HepG2 (cell line): ENCODE data around the gene LEMD2. TPM values are rescaled to one million over a fixed set of nuclear protein-coding genes. Genes with fewer than 3 reads are reported as not detected.
A peak's percentile ranks its signal among the peaks of the same experiment; 100 is the strongest.

Source experiments
- ATAC-seq: fragments of 200-7000 bp; cut with Tn5 transposase; 3 replicates; pipeline ENCODE4 v1.9.1; 2020; ENCODE audit warnings: mild to moderate bottlenecking, moderate library complexity
- BruUV-seq: library from RNA; stranded (reverse); fragments of 400-500 nt; replicated peaks from 2 replicates; lab custom pipeline; 2021; lab: Mats Ljungman, UMichigan
- CTCF ChIA-PET: fragments of 300-600 bp; formaldehyde crosslinking; extraction: SDS; loops from one replicate; lab custom pipeline; 2021; ENCODE audit warnings: low total read pairs, inconsistent platforms, low intra/inter-chr PET ratio; lab: Yijun Ruan, JAX
- POLR2A ChIA-PET: fragments of 350-600 bp; sonication (Branson Sonifier 250); formaldehyde crosslinking; loops from one replicate; lab custom pipeline; 2020; ENCODE audit warnings: antibody characterized with exemption, inconsistent platforms; lab: Yijun Ruan, JAX
- DNase-seq: peaks from one replicate; pipeline ENCODE4 v3.0.0-alpha.2; 2015; ENCODE audit warnings: low spot score
- FAIRE-seq: peaks from 3 replicates; lab custom pipeline; 2011; peaks lifted over from hg19 to GRCh38; lab: Jason Lieb, UNC
- H2AFZ ChIP-seq: one replicate; pipeline ENCODE4 v1.6.1; 2011; ENCODE audit warnings: low read length, inconsistent platforms
- H3K27ac ChIP-seq: fragments of 300-600 bp; 3 replicates; pipeline ENCODE4 v1.8.0; 2011; ENCODE audit warnings: mixed run types, mild to moderate bottlenecking, mixed read lengths, low read length, inconsistent platforms; ENCODE audit not compliant: insufficient read depth; ENCODE audit errors: extremely low read length
- H3K27me3 ChIP-seq, 2 experiments: fragments of 200-600 bp in 1 of 2; 2 replicates in 1 of 2; 3 replicates in 1 of 2; pipeline versions ENCODE4 v1.6.0 to v1.8.0; 2011; ENCODE audit warnings: low read length in 2 of 2, mild to moderate bottlenecking in 2 of 2, moderate library complexity in 2 of 2, inconsistent platforms in 1 of 2; ENCODE audit not compliant: insufficient read depth in 2 of 2, control insufficient read depth in 1 of 2
- H3K36me3 ChIP-seq, 2 experiments: fragments of 200-600 bp in 1 of 2; replicated peaks in 1 of 2; 2 replicates in 1 of 2; 3 replicates in 1 of 2; pipeline versions ENCODE4 v1.5.1 to v1.8.0; 2011; ENCODE audit warnings: low read length in 2 of 2, inconsistent platforms in 1 of 2; ENCODE audit not compliant: insufficient read depth in 2 of 2, control insufficient read depth in 1 of 2
- H3K4me1 ChIP-seq: 2 replicates; pipeline ENCODE4 v1.5.1; 2012; ENCODE audit warnings: low read length, inconsistent platforms; ENCODE audit not compliant: insufficient read depth
- H3K4me2 ChIP-seq: 2 replicates; pipeline ENCODE4 v1.6.0; 2011; ENCODE audit warnings: low read depth, low read length, inconsistent platforms
- H3K4me3 ChIP-seq, 3 experiments: fragments of 200-600 bp in 1 of 3; sonication (generic), shearing (Covaris generic) in 1 of 3; replicated peaks in 1 of 3; 2 replicates each; pipeline ENCODE4 v1.5.1; 2011 to 2016; ENCODE audit warnings: low read length in 3 of 3, inconsistent platforms in 2 of 3, low read depth in 2 of 3, mild to moderate bottlenecking in 2 of 3, control low read depth in 1 of 3, mixed read lengths in 1 of 3; ENCODE audit not compliant: insufficient read depth in 1 of 3
- H3K79me2 ChIP-seq: one replicate; pipeline ENCODE4 v1.6.1; 2011; ENCODE audit warnings: low read length, inconsistent platforms; ENCODE audit not compliant: insufficient read depth
- H3K9ac ChIP-seq: 2 replicates; pipeline ENCODE4 v1.6.0; 2011; ENCODE audit warnings: mild to moderate bottlenecking, low read depth, low read length, inconsistent platforms; ENCODE audit not compliant: insufficient read depth
- H3K9me3 ChIP-seq: 2 replicates; pipeline ENCODE4 v1.5.1; 2012; ENCODE audit warnings: mild to moderate bottlenecking, low read length
- H4K20me1 ChIP-seq: 2 replicates; pipeline ENCODE4 v1.6.0; 2011; ENCODE audit warnings: inconsistent platforms, mild to moderate bottlenecking, low read length, moderate library complexity; ENCODE audit not compliant: insufficient read depth
- BCL6 ChIP-seq: IDR thresholded peaks from 2 replicates; pipeline ENCODE4 v1.6.1; 2016; ENCODE audit warnings: missing genetic modification reagents, missing compliant biosample characterization
- CBX2 ChIP-seq, 2 experiments: fragments of 200-600 bp in 1 of 2; sonication (generic); formaldehyde crosslinking in 1 of 2; IDR thresholded peaks; 2 replicates each; pipeline versions ENCODE4 v1.7.0 to v1.8.1; 2018 to 2022; ENCODE audit warnings: low read depth in 2 of 2, low read length in 1 of 2, mild to moderate bottlenecking in 1 of 2, missing genetic modification reagents in 1 of 2
- DNMT3B ChIP-seq: conservative IDR thresholded peaks from 2 replicates; pipeline ENCODE4 v1.6.1; 2016; ENCODE audit warnings: missing biosample characterization, control low read depth
- ELF1 ChIP-seq: sonication (generic); formaldehyde crosslinking; IDR thresholded peaks from 2 replicates; pipeline ENCODE4 v1.4.0; 2020; ENCODE audit warnings: missing genetic modification reagents
- FOXA3 ChIP-seq: IDR thresholded peaks from 2 replicates; pipeline ENCODE4 v1.6.1; 2016; ENCODE audit warnings: missing genetic modification reagents, missing compliant biosample characterization
- HOXD1 ChIP-seq: sonication (generic); formaldehyde crosslinking; IDR thresholded peaks from 2 replicates; pipeline ENCODE4 v1.5.0; 2020; ENCODE audit warnings: missing genetic modification reagents
- NKX3-1 ChIP-seq: sonication (generic); formaldehyde crosslinking; IDR thresholded peaks from 2 replicates; pipeline ENCODE4 v1.5.0; 2020; ENCODE audit warnings: missing genetic modification reagents
- SOX6 ChIP-seq, 2 experiments: fragments of 450-650 bp in 1 of 2; sonication (generic) in 1 of 2; formaldehyde crosslinking in 1 of 2; IDR thresholded peaks; 2 replicates each; pipeline versions ENCODE4 v1.4.0 to v1.6.1; 2017 to 2020; ENCODE audit warnings: antibody characterized with exemption in 1 of 2, mild to moderate bottlenecking in 1 of 2, missing genetic modification reagents in 1 of 2
- ZBTB34 ChIP-seq: sonication (generic); formaldehyde crosslinking; IDR thresholded peaks from 2 replicates; pipeline ENCODE4 v1.8.0; 2022; ENCODE audit warnings: mild to moderate bottlenecking, missing genetic modification reagents
- ZBTB43 ChIP-seq: sonication (generic); formaldehyde crosslinking; conservative IDR thresholded peaks from 2 replicates; pipeline ENCODE4 v1.4.0; 2020; ENCODE audit warnings: missing genetic modification reagents
- ZNF24 ChIP-seq: fragments of 450-650 bp; IDR thresholded peaks from 2 replicates; pipeline ENCODE4 v1.6.1; 2017; ENCODE audit warnings: antibody characterized with exemption, mild to moderate bottlenecking
- ZNF275 ChIP-seq: sonication (generic); formaldehyde crosslinking; IDR thresholded peaks from 2 replicates; pipeline ENCODE4 v1.8.0; 2022; ENCODE audit warnings: missing genetic modification reagents, mild to moderate bottlenecking, inconsistent platforms, borderline replicate concordance
- ZNF33A ChIP-seq: sonication (generic); formaldehyde crosslinking; IDR thresholded peaks from 2 replicates; pipeline ENCODE4 v1.5.1; 2020; ENCODE audit warnings: missing genetic modification reagents, mild to moderate bottlenecking, moderate library complexity, borderline replicate concordance
- WGBS: methylation state at CpG from one replicate; pipeline ENCODE4 v1.1.6; 2017; ENCODE audit warnings: low lambda C conversion rate; 5-methylcytosine and 5-hydroxymethylcytosine counted together
- in situ Hi-C: cut with HindIII; loops from 2 replicates; pipeline ENCODE4 v1.10.0; 2017; ENCODE audit warnings: low pct_unique_long_range_greater_than_20kb; ENCODE audit not compliant: extremely low pct_ligation_motif_present
- intact Hi-C: fragments of 100-400 bp; cut with micrococcal nuclease; formaldehyde crosslinking; loops from one replicate; pipeline ENCODE4 v1.10.0; 2022; ENCODE audit not compliant: unreplicated experiment
- polyA plus RNA-seq, 8 experiments: library from polyadenylated mRNA; depleted of rRNA in 3 of 8; stranded (reverse) in 7 of 8; unstranded in 1 of 8; fragments of >200 nt; fragmentation: Illumina TruSeq in 4 of 8; extraction: Trizol in 4 of 8; gene quantifications; 2 replicates each; pipeline versions ENCODE4 v1.2.1 to v1.2.3, GENCODE V29; 2011 to 2016; ENCODE audit warnings: low read depth in 4 of 8, missing spikeins in 1 of 8, mixed read lengths in 1 of 8; ENCODE audit not compliant: insufficient read depth in 1 of 8
- total RNA-seq, 5 experiments: library from RNA; depleted of rRNA; stranded (reverse); fragments of >200 nt; fragmentation: Illumina TruSeq; extraction: Trizol; gene quantifications; 2 replicates each; pipeline ENCODE4 v1.2.3, GENCODE V29; 2016; ENCODE audit warnings: low read depth in 1 of 5
- TF ChIP-seq, protein P1 (sequence below): sonication (generic); formaldehyde crosslinking; IDR thresholded peaks from 2 replicates; pipeline ENCODE4; 2020; ENCODE audit warnings: missing genetic modification reagents, mild to moderate bottlenecking, borderline replicate concordance

The LEMD2 gene
- total and polyA plus RNA-seq, 2 of the 13 experiments (the other 11 are each of a cell fraction or from before 2014, with no cell fraction given), result 45.2 to 62.9 TPM

GRCh38 chr6:33789550-33789895 is 593 bp upstream of the LEMD2 start (continued):
- TF ChIP-seq CBX2 (IDR thresholded peaks at IDR 0.05; ENCODE audit: low read depth, low read length) (no peak), CBX2 (CRISPR knock-in tag; IDR thresholded peaks at IDR 0.05; ENCODE audit: low read depth) (no peak), DNMT3B (CRISPR knock-in tag) (no peak)

DNA sequence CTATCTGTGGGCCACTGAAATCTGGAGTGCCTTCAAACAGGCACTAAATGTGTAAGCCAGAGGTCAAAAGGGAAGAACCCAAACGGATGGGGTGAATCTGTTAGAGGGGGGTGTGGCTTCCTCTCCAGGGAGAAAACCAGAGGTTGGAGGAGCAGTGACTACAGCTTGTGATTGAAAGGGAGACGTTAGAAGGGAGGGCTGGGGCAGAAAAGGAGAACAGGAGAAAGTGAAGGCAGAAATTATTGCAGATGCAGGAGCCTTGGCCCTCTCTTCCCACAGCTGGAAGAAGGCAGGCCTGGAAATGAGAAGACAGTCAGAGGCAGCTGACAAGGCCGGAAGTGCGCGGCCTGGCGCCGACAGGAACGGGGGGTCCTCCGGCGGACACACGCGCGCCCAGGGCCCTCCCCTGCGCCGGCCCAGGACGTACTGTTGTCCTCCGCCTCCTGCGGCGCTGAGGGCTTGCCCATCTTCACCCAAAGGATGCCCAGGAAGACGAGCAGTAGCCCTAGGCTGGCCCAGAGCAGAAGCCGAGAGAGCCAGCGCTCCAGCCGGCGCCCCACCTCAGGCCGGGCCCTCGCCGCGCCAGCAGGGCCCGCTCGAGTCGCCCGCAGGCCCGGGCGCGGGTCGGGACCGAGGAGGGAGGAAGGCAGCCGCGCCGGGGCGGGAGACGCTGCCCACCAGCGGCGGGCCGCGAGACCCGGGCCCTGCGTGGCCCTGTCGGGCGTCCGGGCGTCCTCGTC is 806 bp downstream of the LEMD2 start:
- Histone ChIP-seq H3K4me1 (peaks cover 36% of the 10 kb centered on the region), H3K4me3 (peak overlapping the region; percentile 66 to 87 (median 81)), H3K79me2 (peaks cover 24% of the 10 kb centered on the region), H3K36me3 (peaks cover 7 to 10% of the 10 kb centered on the region in 2 experiments), H3K9me3 (no peaks in the 10 kb centered on the region), H3K4me2 (peak overlapping the region; percentile 83), H2AFZ (no peak overlapping the region), H3K9ac (peak overlapping the region; percentile 90), H3K27ac (peak overlapping the region; percentile 72), H4K20me1 (peaks cover 9% of the 10 kb centered on the region; the same call in 1 of the 2 replicates), H3K27me3 (peaks cover 0 to 9% of the 10 kb centered on the region in 2 experiments; a peak in 2 of 5 replicates)
- FAIRE-seq, result peak; percentile 86
- intact Hi-C loops (no loop called here), in situ Hi-C loops (no loop called here)
- CTCF ChIA-PET, result no interaction called here
- POLR2A ChIA-PET, result interaction anchor here (0.5 to 2.1 kb wide), 10 partner anchors 9 to 206 kb away, joined by 3 to 13 read pairs (median 4); partner anchors contain the start of gene UQCC2
- peak; percentile 46 for DNase-seq
- ATAC-seq, result peak; percentile 81
- no TSS peak for BruUV-seq
- 2% methylated on average over 9 of the region's 53 CpGs for WGBS
- TF ChIP-seq, protein P1, sequence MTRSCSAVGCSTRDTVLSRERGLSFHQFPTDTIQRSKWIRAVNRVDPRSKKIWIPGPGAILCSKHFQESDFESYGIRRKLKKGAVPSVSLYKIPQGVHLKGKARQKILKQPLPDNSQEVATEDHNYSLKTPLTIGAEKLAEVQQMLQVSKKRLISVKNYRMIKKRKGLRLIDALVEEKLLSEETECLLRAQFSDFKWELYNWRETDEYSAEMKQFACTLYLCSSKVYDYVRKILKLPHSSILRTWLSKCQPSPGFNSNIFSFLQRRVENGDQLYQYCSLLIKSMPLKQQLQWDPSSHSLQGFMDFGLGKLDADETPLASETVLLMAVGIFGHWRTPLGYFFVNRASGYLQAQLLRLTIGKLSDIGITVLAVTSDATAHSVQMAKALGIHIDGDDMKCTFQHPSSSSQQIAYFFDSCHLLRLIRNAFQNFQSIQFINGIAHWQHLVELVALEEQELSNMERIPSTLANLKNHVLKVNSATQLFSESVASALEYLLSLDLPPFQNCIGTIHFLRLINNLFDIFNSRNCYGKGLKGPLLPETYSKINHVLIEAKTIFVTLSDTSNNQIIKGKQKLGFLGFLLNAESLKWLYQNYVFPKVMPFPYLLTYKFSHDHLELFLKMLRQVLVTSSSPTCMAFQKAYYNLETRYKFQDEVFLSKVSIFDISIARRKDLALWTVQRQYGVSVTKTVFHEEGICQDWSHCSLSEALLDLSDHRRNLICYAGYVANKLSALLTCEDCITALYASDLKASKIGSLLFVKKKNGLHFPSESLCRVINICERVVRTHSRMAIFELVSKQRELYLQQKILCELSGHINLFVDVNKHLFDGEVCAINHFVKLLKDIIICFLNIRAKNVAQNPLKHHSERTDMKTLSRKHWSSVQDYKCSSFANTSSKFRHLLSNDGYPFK (CRISPR knock-in tag), result peak; percentile 67; the same call in 1 of the 2 replicates
- TF ChIP-seq HOXD1 (CRISPR knock-in tag) (no peak), ELF1 (CRISPR knock-in tag) (peak; percentile 89), ZNF24 (no peak), NKX3-1 (CRISPR knock-in tag) (peak; percentile 33; the same call in 1 of the 2 replicates), ZBTB43 (CRISPR knock-in tag) (no peak; the same call in 1 of the 2 replicates), FOXA3 (peak; percentile 37; the same call in 1 of the 2 replicates), SOX6 (IDR thresholded peaks at IDR 0.05) (no peak), SOX6 (CRISPR knock-in tag; IDR thresholded peaks at IDR 0.05) (peak; percentile 44; the same call in 1 of the 2 replicates), BCL6 (CRISPR knock-in tag) (peak; percentile 36), ZBTB34 (CRISPR knock-in tag) (0 out of 2 replicates have a peak, but pooled peaks have one; percentile 33), ZNF33A (CRISPR knock-in tag) (no peak), ZNF275 (CRISPR knock-in tag) (no peak)
